PC-9 (cell line): ENCODE results near the gene USP48. TPM values are rescaled to one million over a fixed set of nuclear protein-coding genes. Genes with fewer than 3 reads are reported as not detected.

Experiments
- BruUV-seq: library from RNA; stranded (reverse); fragments of 400-500 nt; replicated peaks from 2 replicates; lab custom pipeline; 2021; lab: Mats Ljungman, UMichigan
- CTCF ChIA-PET: fragments of 300-600 bp; sonication (Branson Sonifier 250); formaldehyde crosslinking; loops from one replicate; lab custom pipeline; 2022; ENCODE audit warnings: antibody characterized with exemption; lab: Charles Lee
- POLR2A ChIA-PET: fragments of 300-600 bp; sonication (Branson Sonifier 250); formaldehyde crosslinking; loops from one replicate; lab custom pipeline; 2022; ENCODE audit warnings: antibody characterized with exemption; ENCODE audit not compliant: unreplicated experiment; lab: Charles Lee
- DNase-seq, 2 experiments: peaks; one replicate each; pipeline versions ENCODE4 v3.0.0 to v3.0.0-alpha.2; 2015 to 2022; ENCODE audit warnings: mixed read lengths in 1 of 2
- H2AFZ ChIP-seq: fragments of 200-600 bp; sonication (generic); 2 replicates; pipeline ENCODE4 v1.8.1; 2017; ENCODE audit warnings: antibody characterized with exemption
- H3F3A ChIP-seq: fragments of 200-600 bp; sonication (generic); 2 replicates; pipeline ENCODE4 v1.8.1; 2017; ENCODE audit warnings: antibody characterized with exemption, mild to moderate bottlenecking, low read depth; ENCODE audit not compliant: insufficient read depth
- H3K27ac ChIP-seq: fragments of 200-600 bp; sonication (generic); 2 replicates; pipeline ENCODE4 v1.6.1; 2016; ENCODE audit warnings: mixed run types
- H3K27me3 ChIP-seq: fragments of 200-600 bp; sonication (generic); 2 replicates; pipeline ENCODE4 v1.6.1; 2016; ENCODE audit warnings: low read depth, mixed run types; ENCODE audit not compliant: insufficient read depth
- H3K36me3 ChIP-seq: fragments of 200-600 bp; sonication (generic); 2 replicates; pipeline ENCODE4 v1.6.1; 2016; ENCODE audit warnings: low read depth, mixed run types
- H3K4me1 ChIP-seq: fragments of 200-600 bp; sonication (generic); replicated peaks from 2 replicates; pipeline ENCODE4 v1.6.1; 2016; ENCODE audit warnings: mixed run types; ENCODE audit not compliant: insufficient read depth
- H3K4me2 ChIP-seq: fragments of 200-600 bp; sonication (generic); 2 replicates; pipeline ENCODE4 v1.6.1; 2017; ENCODE audit warnings: mixed run types
- H3K4me3 ChIP-seq: fragments of 200-600 bp; sonication (generic); 2 replicates; pipeline ENCODE4 v1.6.1; 2016; ENCODE audit warnings: mixed run types
- H3K79me2 ChIP-seq: fragments of 200-600 bp; sonication (generic); 2 replicates; pipeline ENCODE4 v1.6.1; 2017; ENCODE audit warnings: low read depth, mixed run types
- H3K9me2 ChIP-seq: fragments of 200-600 bp; sonication (generic); 2 replicates; pipeline ENCODE4 v1.8.1; 2017; ENCODE audit warnings: mild to moderate bottlenecking; ENCODE audit not compliant: insufficient read depth
- H3K9me3 ChIP-seq: fragments of 200-600 bp; sonication (generic); 2 replicates; pipeline ENCODE4 v1.8.1; 2016; ENCODE audit warnings: low read depth; ENCODE audit not compliant: insufficient read depth
- H4K20me1 ChIP-seq: fragments of 200-600 bp; sonication (generic); 2 replicates; pipeline ENCODE4 v1.8.1; 2017; ENCODE audit not compliant: insufficient read depth
- EZH2 ChIP-seq: fragments of 200-600 bp; sonication (generic); IDR thresholded peaks from 2 replicates; pipeline ENCODE4 v1.8.0; 2017; ENCODE audit warnings: antibody characterized with exemption, low read depth
- intact Hi-C: fragments of 100-400 bp; cut with micrococcal nuclease; formaldehyde crosslinking; loops from one replicate; pipeline ENCODE4 v1.10.0; 2022; ENCODE audit not compliant: unreplicated experiment
- total RNA-seq: library from RNA; stranded (reverse); gene quantifications from 2 replicates; pipeline ENCODE4 v1.2.3, GENCODE V29; 2021
- TF ChIP-seq, protein P1 (sequence below): fragments of 200-600 bp; sonication (generic); conservative IDR thresholded peaks from 2 replicates; pipeline ENCODE4 v1.6.1; 2017; ENCODE audit warnings: mixed run types, antibody characterized with exemption, mild to moderate bottlenecking, moderate library complexity

Gene USP48
- total RNA-seq, 1 experiment from 2014 or later, result 63.1 TPM

- Histone ChIP-seq H3K4me2 (no peak overlapping the region), H3K4me3 (no peak overlapping the region), H3K9me3 (no peaks in the 10 kb centered on the region), H2AFZ (no peak overlapping the region), H3K79me2 (no peaks in the 10 kb centered on the region), H3K36me3 (no peaks in the 10 kb centered on the region), H3K27ac (no peak overlapping the region), H4K20me1 (no peaks in the 10 kb centered on the region), H3K9me2 (no peaks in the 10 kb centered on the region), H3K27me3 (no peaks in the 10 kb centered on the region), H3K4me1 (peaks cover 30% of the 10 kb centered on the region), H3F3A (peaks cover 21% of the 10 kb centered on the region; the same call in 1 of the 2 replicates)
- ChIA-PET POLR2A (no interaction called here), CTCF (no interaction called here)
- intact Hi-C loops, result no loop called here
- DNase-seq, result no peak
- no TSS peak for BruUV-seq
- TF ChIP-seq EZH2, result no peak
- TF ChIP-seq, protein P1, sequence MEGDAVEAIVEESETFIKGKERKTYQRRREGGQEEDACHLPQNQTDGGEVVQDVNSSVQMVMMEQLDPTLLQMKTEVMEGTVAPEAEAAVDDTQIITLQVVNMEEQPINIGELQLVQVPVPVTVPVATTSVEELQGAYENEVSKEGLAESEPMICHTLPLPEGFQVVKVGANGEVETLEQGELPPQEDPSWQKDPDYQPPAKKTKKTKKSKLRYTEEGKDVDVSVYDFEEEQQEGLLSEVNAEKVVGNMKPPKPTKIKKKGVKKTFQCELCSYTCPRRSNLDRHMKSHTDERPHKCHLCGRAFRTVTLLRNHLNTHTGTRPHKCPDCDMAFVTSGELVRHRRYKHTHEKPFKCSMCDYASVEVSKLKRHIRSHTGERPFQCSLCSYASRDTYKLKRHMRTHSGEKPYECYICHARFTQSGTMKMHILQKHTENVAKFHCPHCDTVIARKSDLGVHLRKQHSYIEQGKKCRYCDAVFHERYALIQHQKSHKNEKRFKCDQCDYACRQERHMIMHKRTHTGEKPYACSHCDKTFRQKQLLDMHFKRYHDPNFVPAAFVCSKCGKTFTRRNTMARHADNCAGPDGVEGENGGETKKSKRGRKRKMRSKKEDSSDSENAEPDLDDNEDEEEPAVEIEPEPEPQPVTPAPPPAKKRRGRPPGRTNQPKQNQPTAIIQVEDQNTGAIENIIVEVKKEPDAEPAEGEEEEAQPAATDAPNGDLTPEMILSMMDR, result no peak
Measured at GRCh38 chr1:21673277-21673780, 109.6 kb downstream of the USP48 start.

DNA sequence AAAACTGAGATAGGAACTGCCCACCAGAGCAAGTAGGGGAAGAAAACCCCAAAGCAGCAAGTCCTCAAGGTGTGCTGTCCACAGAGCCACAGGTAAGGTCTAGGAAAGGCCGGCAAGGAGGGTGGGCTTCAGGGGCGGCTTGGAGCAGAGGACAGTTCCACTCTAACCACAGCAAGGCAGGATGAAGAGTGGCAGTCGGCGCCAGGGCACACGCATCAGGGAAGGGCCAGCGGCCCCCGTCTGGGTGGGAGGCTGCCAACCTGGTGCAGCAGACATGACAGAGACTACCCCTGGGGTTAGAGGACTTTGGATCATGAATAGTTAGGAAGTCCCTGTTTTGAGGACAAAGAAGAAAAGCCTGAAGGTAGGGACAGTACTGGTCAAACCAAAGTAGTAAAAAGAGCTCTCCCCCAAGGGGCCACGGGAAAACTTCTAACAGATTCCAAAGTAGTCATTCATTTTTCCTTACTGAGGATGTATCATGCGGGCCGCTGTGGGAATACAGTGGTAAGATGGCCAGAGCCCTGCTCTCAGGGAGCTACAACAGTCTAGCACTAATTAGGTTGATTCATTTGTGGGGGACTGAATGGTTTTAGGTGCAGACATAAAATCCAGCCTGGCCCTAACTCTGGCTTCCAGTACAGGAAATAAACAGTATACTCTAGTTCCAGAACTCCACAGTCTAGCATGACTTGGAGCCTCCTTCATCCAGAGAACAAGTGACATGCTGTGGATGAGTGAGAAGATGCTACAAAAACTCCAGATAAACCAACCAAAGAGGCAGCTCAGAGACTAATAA is 110.3 kb downstream of the USP48 start:
- no TSS peak for BruUV-seq
- intact Hi-C loops, result no loop called here
- no peak overlapping the region for H3K4me2 ChIP-seq
- CTCF ChIA-PET, result no interaction called here
- H3K9me2 ChIP-seq, result no peaks in the 10 kb centered on the region
- POLR2A ChIA-PET, result no interaction called here
- no peak overlapping the region for H3K4me3 ChIP-seq
- no peaks in the 10 kb centered on the region for H3K79me2 ChIP-seq
- TF ChIP-seq, protein P1, result no peak
- no peak for TF ChIP-seq EZH2
- H2AFZ ChIP-seq, result no peak overlapping the region
- H3K36me3 ChIP-seq, result no peaks in the 10 kb centered on the region
- DNase-seq, result no peak
- no peak overlapping the region for H3K27ac ChIP-seq
- no peaks in the 10 kb centered on the region for H4K20me1 ChIP-seq
- H3K27me3 ChIP-seq, result no peaks in the 10 kb centered on the region
- peaks cover 30% of the 10 kb centered on the region for H3K4me1 ChIP-seq
- no peaks in the 10 kb centered on the region for H3K9me3 ChIP-seq
- peaks cover 21% of the 10 kb centered on the region; the same call in 1 of the 2 replicates for H3F3A ChIP-seq

- Histone ChIP-seq H3K9me2 (no peaks in the 10 kb centered on the region), H2AFZ (no peak overlapping the region), H3K79me2 (no peaks in the 10 kb centered on the region), H3K4me1 (peaks cover 24% of the 10 kb centered on the region), H3F3A (peaks cover 16% of the 10 kb centered on the region; the same call in 1 of the 2 replicates), H3K36me3 (no peaks in the 10 kb centered on the region), H3K4me2 (no peak overlapping the region), H4K20me1 (no peaks in the 10 kb centered on the region), H3K4me3 (no peak overlapping the region), H3K9me3 (no peaks in the 10 kb centered on the region), H3K27me3 (no peaks in the 10 kb centered on the region), H3K27ac (no peak overlapping the region)
- intact Hi-C loops, result no loop called here
- ChIA-PET POLR2A (no interaction called here), CTCF (no interaction called here)
- no peak for DNase-seq
- TF ChIP-seq, protein P1, result no peak
- no peak for TF ChIP-seq EZH2
- BruUV-seq, result no TSS peak
Measured at GRCh38 chr1:21671915-21672314, 111.0 kb downstream of the USP48 start.
